SU-DHL-6 (cell line): ENCODE results near the gene GABRR1.

Experiments
- CTCF ChIP-seq: fragments of 200-600 bp; sonication (generic); IDR thresholded peaks from one replicate; pipeline ENCODE4 v1.5.1; 2017; ENCODE audit warnings: antibody characterized with exemption, mild to moderate bottlenecking, low read length, moderate library complexity; ENCODE audit not compliant: insufficient read depth, poor library complexity, severe bottlenecking
- EZH2phosphoT487 ChIP-seq: fragments of 200-600 bp; sonication (generic), shearing (Covaris generic); conservative IDR thresholded peaks from 2 replicates; pipeline ENCODE4 v1.6.1; 2018; ENCODE audit warnings: mild to moderate bottlenecking, antibody characterized with exemption, low read length, moderate library complexity, mixed read lengths

GRCh38 chr6:89217299-89217910 lies at the start of gene GABRR1:
- no peak for TF ChIP-seq CTCF
- TF ChIP-seq EZH2phosphoT487 = no peak
